ENCODE results near the gene WWOX. TPM values are rescaled to one million over a fixed set of nuclear protein-coding genes. Genes with fewer than 3 reads are reported as not detected.

The WWOX gene
- total and polyA plus RNA-seq, 2 donors (not counting 3 experiments of a cell fraction or from before 2014, with no cell fraction given) = 6.2 to 12.5 TPM

- Histone ChIP-seq H3K27me3 (ENCODE audit: control insufficient read depth in 2 of 2, insufficient read depth in 2 of 2, low read length in 2 of 2) (no peaks in the 10 kb centered on the region), H3K9me1 (replicated peaks; ENCODE audit: control insufficient read depth, extremely low read depth, insufficient read depth, low read length) (no peaks in the 10 kb centered on the region), H3K9ac (replicated peaks; ENCODE audit: extremely low read depth, insufficient read depth, low read length) (no peak overlapping the region), H3K9me3 (replicated peaks; ENCODE audit: control insufficient read depth, insufficient read depth, low read length) (no peaks in the 10 kb centered on the region), H3K79me2 (ENCODE audit: control insufficient read depth, insufficient read depth, low read length) (no peaks in the 10 kb centered on the region), H4K20me1 (replicated peaks; ENCODE audit: control insufficient read depth, extremely low read depth, insufficient read depth, low read length) (no peaks in the 10 kb centered on the region), H3K36me3 (ENCODE audit: control insufficient read depth in 2 of 2, extremely low read depth in 1 of 2, insufficient read depth in 2 of 2, low read length in 2 of 2) (no peaks in the 10 kb centered on the region), H2AFZ (ENCODE audit: low read depth, low read length) (no peak overlapping the region), H3K4me2 (ENCODE audit: insufficient read depth, low read length) (no peak overlapping the region), H3K4me1 (ENCODE audit: control insufficient read depth, extremely low read depth, insufficient read depth, low read length) (no peaks in the 10 kb centered on the region), H3K27ac (ENCODE audit: insufficient read depth, low read depth, low read length) (no peak overlapping the region), H3K4me3 (replicated peaks in 1 of 3; ENCODE audit: insufficient read depth in 1 of 3, low read depth in 1 of 3, low read length in 3 of 3) (no peak overlapping the region)
- BruUV-seq (replicated peaks) = no TSS peak
- dilution Hi-C loops (cut with MboI; ENCODE audit: extremely low pct_ligation_motif_present, low sequenced_read_pairs) = no loop called here
- ChIA-PET CTCF (no interaction called here), POLR2A (no interaction called here)
- intact Hi-C loops (cut with micrococcal nuclease) = no loop called here
- no peak for FAIRE-seq
- TF ChIP-seq CTCF (IDR thresholded peaks at IDR 0.05; ENCODE audit: extremely low read depth in 1 of 2, insufficient read depth in 1 of 2, low read depth in 1 of 2, low read length in 2 of 2) = no peak
- TF ChIP-seq JUN (IDR thresholded peaks at IDR 0.05; ENCODE audit: borderline replicate concordance, insufficient read depth, insufficient read length, low read depth) = no peak
- no peak for TF ChIP-seq GATA2 (IDR thresholded peaks at IDR 0.05; ENCODE audit: insufficient read depth, insufficient read length, low read depth, low read length)
- no peak for TF ChIP-seq FOS (IDR thresholded peaks at IDR 0.05; ENCODE audit: borderline replicate concordance, insufficient read depth, low read length)
- TF ChIP-seq POLR2AphosphoS5 (IDR thresholded peaks at IDR 0.05; ENCODE audit: insufficient read depth, low read depth, low read length) = no peak
- no peak for TF ChIP-seq EZH2 (IDR thresholded peaks at IDR 0.05; ENCODE audit: borderline replicate concordance, low read depth, low read length, severe bottlenecking)
- no peak for TF ChIP-seq POLR2A (IDR thresholded peaks at IDR 0.05; ENCODE audit: low read depth, low read length)
- no peak for TF ChIP-seq MYC (IDR thresholded peaks at IDR 0.05; ENCODE audit: low read depth, low read length)
- no peak for TF ChIP-seq MAX (IDR thresholded peaks at IDR 0.05; ENCODE audit: insufficient read depth, insufficient read length)
- no peak for DNase-seq (ENCODE audit: low read depth, low spot score)
These were observed 39.2 kb upstream of the WWOX start for GRCh38 chr16:78060295-78060694.
